ENCODE data around the gene GRIN1.

Gene GRIN1

GRCh38 chr9:137211532-137211931 lies 72.6 kb downstream of the GRIN1 start:
- no peak for TF ChIP-seq POLR2A (IDR thresholded peaks at IDR 0.05; ENCODE audit: low read depth, low read length)
- TF ChIP-seq POLR2AphosphoS5 (IDR thresholded peaks at IDR 0.05; ENCODE audit: low read depth, low read length): no peak
- no peak for TF ChIP-seq PAX5 (IDR thresholded peaks at IDR 0.05; ENCODE audit: insufficient read depth, low read length, severe bottlenecking)
- no peak for TF ChIP-seq TAF1 (IDR thresholded peaks at IDR 0.05; ENCODE audit: low read depth, low read length)
- no peak for TF ChIP-seq POU2F2 (IDR thresholded peaks at IDR 0.05; ENCODE audit: low read depth, low read length)
- no peak for TF ChIP-seq SPI1 (IDR thresholded peaks at IDR 0.05; ENCODE audit: low read depth, low read length)
- FAIRE-seq (no peak), DNase-seq (ENCODE audit: insufficient read length, low spot score) (no peak)

DNA sequence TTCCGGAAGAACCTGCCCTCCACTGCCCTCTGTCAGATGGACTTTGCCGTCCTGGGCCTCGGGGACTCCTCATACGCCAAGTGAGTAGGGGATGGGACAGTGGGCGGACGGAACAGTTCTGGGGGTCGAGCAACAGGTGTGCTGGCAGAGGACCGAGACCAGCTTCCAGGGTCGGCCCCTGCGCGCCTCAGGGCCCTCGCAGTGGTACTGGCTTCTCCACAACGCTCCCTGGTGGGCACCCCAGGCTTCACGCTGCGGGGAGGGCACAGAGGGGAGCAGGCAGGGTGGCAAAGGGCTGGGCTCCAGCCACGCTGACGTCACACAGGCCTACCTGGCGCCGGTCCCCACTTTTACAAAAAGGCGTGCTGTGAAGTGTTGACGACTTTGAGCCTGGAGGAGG lies 73.6 kb downstream of the GRIN1 start:
- DNase-seq (ENCODE audit: insufficient read length, low spot score) (no peak), FAIRE-seq (no peak)
- TF ChIP-seq SPI1 (IDR thresholded peaks at IDR 0.05; ENCODE audit: low read depth, low read length) (no peak), POLR2A (IDR thresholded peaks at IDR 0.05; ENCODE audit: low read depth, low read length) (no peak), POLR2AphosphoS5 (IDR thresholded peaks at IDR 0.05; ENCODE audit: low read depth, low read length) (no peak), POU2F2 (IDR thresholded peaks at IDR 0.05; ENCODE audit: low read depth, low read length) (no peak), TAF1 (IDR thresholded peaks at IDR 0.05; ENCODE audit: low read depth, low read length) (no peak), PAX5 (IDR thresholded peaks at IDR 0.05; ENCODE audit: insufficient read depth, low read length, severe bottlenecking) (no peak)

DNA sequence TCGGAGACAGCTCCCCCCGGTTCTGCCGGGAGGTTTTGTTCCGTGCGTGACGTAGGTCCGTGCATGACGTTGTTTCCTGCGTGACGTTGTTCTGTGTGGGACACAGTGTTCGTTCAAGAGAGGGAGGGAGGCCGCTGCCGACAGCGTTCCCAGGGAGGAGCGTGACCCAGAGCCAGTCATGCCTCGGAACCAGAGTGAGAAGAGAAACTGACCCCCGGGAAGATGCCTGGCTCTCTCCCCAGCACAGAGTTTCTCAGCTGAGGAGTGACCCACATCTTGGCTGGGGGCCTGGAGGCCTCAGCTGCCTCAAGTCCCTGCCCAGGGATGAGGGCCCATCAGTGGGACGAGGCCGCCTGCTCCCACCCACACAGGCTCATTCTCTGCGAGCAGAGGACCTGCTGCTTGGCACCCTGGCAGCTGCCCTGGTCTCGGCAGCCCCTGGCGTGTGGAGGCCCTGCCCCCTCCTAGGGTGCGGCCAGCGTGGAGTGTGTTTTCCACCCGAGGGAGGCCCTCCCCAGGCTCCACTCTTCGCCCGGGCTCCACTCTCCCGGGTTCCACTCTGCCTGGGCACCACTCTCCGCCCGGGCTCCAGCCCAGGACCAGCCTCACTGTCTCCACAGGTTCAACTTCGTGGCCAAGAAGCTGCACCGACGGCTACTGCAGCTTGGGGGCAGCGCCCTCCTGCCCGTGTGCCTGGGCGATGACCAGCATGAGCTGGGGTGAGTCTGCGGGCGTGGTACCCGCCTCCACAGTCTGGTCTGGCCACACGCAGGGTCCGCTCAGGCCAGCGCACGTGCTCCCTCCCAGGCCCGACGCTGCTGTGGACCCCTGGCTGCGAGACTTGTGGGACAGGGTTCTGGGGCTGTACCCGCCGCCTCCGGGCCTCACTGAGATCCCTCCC lies 74.5 kb downstream of the GRIN1 start:
- DNase-seq (ENCODE audit: insufficient read length, low spot score): no peak
- FAIRE-seq: no peak
- TF ChIP-seq SPI1 (IDR thresholded peaks at IDR 0.05; ENCODE audit: low read depth, low read length) (no peak), TAF1 (IDR thresholded peaks at IDR 0.05; ENCODE audit: low read depth, low read length) (no peak), POLR2A (IDR thresholded peaks at IDR 0.05; ENCODE audit: low read depth, low read length) (no peak), POU2F2 (IDR thresholded peaks at IDR 0.05; ENCODE audit: low read depth, low read length) (no peak), POLR2AphosphoS5 (IDR thresholded peaks at IDR 0.05; ENCODE audit: low read depth, low read length) (no peak), PAX5 (IDR thresholded peaks at IDR 0.05; ENCODE audit: insufficient read depth, low read length, severe bottlenecking) (no peak)

GRCh38 chr9:137214620-137215019 lies 75.7 kb downstream of the GRIN1 start:
- DNase-seq (ENCODE audit: insufficient read length, low spot score): no peak
- TF ChIP-seq TAF1 (IDR thresholded peaks at IDR 0.05; ENCODE audit: low read depth, low read length) (no peak), POLR2A (IDR thresholded peaks at IDR 0.05; ENCODE audit: low read depth, low read length) (no peak), POU2F2 (IDR thresholded peaks at IDR 0.05; ENCODE audit: low read depth, low read length) (no peak), PAX5 (IDR thresholded peaks at IDR 0.05; ENCODE audit: insufficient read depth, low read length, severe bottlenecking) (no peak), POLR2AphosphoS5 (IDR thresholded peaks at IDR 0.05; ENCODE audit: low read depth, low read length) (no peak), SPI1 (IDR thresholded peaks at IDR 0.05; ENCODE audit: low read depth, low read length) (no peak)
- no peak for FAIRE-seq

DNA sequence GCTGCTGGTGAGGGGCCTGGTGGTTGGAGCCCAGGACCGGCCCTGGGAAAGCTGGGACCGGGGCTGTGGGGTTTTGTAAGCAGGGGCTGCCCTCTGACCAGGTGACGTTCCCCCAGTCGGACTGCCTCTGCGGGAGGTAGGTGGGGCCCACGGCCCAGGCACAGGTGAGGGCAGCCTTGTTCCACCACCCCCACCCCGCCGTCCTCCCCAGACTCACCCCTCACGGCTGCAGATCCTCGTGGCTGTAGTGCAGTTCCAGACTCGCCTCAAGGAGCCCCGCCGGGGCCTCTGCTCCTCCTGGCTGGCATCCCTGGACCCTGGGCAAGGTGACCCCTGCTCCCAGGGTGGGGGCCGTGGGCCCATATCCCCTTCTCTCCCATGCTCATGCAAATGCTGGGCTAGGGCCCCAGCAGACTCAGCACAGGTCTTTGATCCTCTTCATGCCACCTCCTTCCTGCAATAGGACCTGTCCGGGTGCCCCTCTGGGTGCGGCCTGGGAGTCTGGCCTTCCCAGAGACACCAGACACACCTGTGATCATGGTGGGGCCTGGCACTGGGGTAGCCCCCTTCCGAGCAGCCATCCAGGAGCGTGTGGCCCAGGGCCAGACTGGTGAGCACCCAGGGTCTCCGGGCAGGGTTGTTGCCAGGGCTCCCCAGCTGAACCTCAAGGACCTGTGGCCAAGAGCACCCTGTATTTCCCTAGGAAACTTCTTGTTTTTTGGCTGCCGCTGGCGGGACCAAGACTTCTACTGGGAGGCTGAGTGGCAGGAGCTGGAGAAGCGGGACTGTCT lies 76.4 kb downstream of the GRIN1 start:
- DNase-seq (ENCODE audit: insufficient read length, low spot score): no peak
- FAIRE-seq: no peak
- TF ChIP-seq POLR2AphosphoS5 (IDR thresholded peaks at IDR 0.05; ENCODE audit: low read depth, low read length) (no peak), TAF1 (IDR thresholded peaks at IDR 0.05; ENCODE audit: low read depth, low read length) (no peak), SPI1 (IDR thresholded peaks at IDR 0.05; ENCODE audit: low read depth, low read length) (no peak), PAX5 (IDR thresholded peaks at IDR 0.05; ENCODE audit: insufficient read depth, low read length, severe bottlenecking) (no peak)

DNA sequence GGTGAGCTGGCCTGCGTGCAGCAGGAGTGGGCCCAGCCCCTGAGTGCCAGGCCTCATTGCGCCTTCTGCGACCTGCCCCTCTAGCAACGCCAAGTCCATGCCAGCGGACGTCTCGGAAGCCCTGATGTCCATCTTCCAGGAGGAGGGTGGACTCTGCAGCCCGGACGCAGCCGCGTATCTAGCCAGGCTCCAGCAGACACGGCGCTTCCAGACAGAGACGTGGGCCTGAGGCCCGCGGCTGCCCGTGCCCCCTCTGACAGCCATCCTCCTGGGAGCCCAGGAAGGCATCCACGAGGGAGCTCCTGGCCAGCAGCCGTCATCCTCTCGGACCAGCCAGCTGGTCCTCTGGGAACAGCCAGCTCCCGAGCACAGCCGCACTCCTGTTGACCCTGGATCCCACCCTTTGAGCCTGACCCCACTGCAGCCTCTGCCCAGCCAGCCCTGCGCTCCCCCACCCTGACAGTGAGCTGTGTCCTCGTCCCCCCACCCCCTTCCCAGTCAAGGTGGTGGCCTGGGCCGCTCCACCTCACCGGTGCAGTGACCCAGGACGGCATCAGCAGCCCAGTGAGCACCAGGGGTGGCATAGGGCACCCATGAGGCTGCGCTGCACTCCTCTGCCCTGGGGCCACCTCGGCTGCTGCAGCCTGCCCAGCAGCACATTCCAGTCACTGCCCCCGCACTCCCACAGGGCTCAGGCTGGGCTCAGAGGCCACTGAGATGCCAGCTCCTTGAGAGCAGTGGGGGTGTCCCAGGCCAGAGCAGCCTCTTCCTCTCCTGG lies 77.4 kb downstream of the GRIN1 start:
- DNase-seq (ENCODE audit: insufficient read length, low spot score): no peak
- TF ChIP-seq POLR2A (IDR thresholded peaks at IDR 0.05; ENCODE audit: low read depth, low read length): no peak
- no peak for TF ChIP-seq PAX5 (IDR thresholded peaks at IDR 0.05; ENCODE audit: insufficient read depth, low read length, severe bottlenecking)
- TF ChIP-seq TAF1 (IDR thresholded peaks at IDR 0.05; ENCODE audit: low read depth, low read length): no peak
- no peak for TF ChIP-seq POLR2AphosphoS5 (IDR thresholded peaks at IDR 0.05; ENCODE audit: low read depth, low read length)
- no peak for TF ChIP-seq POU2F2 (IDR thresholded peaks at IDR 0.05; ENCODE audit: low read depth, low read length)
- no peak for TF ChIP-seq SPI1 (IDR thresholded peaks at IDR 0.05; ENCODE audit: low read depth, low read length)

GRCh38 chr9:137217276-137218211 lies 78.6 kb downstream of the GRIN1 start:
- TF ChIP-seq SPI1 (IDR thresholded peaks at IDR 0.05; ENCODE audit: low read depth, low read length): no peak
- TF ChIP-seq POU2F2 (IDR thresholded peaks at IDR 0.05; ENCODE audit: low read depth, low read length): no peak
- no peak for TF ChIP-seq POLR2A (IDR thresholded peaks at IDR 0.05; ENCODE audit: low read depth, low read length)
- no peak for TF ChIP-seq PAX5 (IDR thresholded peaks at IDR 0.05; ENCODE audit: insufficient read depth, low read length, severe bottlenecking)
- TF ChIP-seq POLR2AphosphoS5 (IDR thresholded peaks at IDR 0.05; ENCODE audit: low read depth, low read length): no peak
- TF ChIP-seq TAF1 (IDR thresholded peaks at IDR 0.05; ENCODE audit: low read depth, low read length): no peak
- DNase-seq (ENCODE audit: insufficient read length, low spot score) (no peak), FAIRE-seq (no peak)

More for the DNA sequence above, 77.4 kb downstream of the GRIN1 start:
- no peak for FAIRE-seq

GRCh38 chr9:137218212-137218753 lies 79.3 kb downstream of the GRIN1 start:
- no peak for TF ChIP-seq PAX5 (IDR thresholded peaks at IDR 0.05; ENCODE audit: insufficient read depth, low read length, severe bottlenecking)
- TF ChIP-seq TAF1 (IDR thresholded peaks at IDR 0.05; ENCODE audit: low read depth, low read length): no peak
- no peak for TF ChIP-seq POU2F2 (IDR thresholded peaks at IDR 0.05; ENCODE audit: low read depth, low read length)
- no peak for TF ChIP-seq POLR2AphosphoS5 (IDR thresholded peaks at IDR 0.05; ENCODE audit: low read depth, low read length)
- no peak for TF ChIP-seq SPI1 (IDR thresholded peaks at IDR 0.05; ENCODE audit: low read depth, low read length)
- TF ChIP-seq POLR2A (IDR thresholded peaks at IDR 0.05; ENCODE audit: low read depth, low read length): no peak
- FAIRE-seq: no peak
- DNase-seq (ENCODE audit: insufficient read length, low spot score): no peak
